Neuronal stem cell (in vitro differentiated cells): ENCODE data around the gene RXFP2.

Experiments
- DNase-seq: peaks from one replicate; pipeline ENCODE4 v3.0.0-alpha.2; 2013; ENCODE audit warnings: low spot score
- H2AFZ ChIP-seq: one replicate; pipeline ENCODE4 v1.6.1; 2013; ENCODE audit warnings: mild to moderate bottlenecking, low read length, inconsistent platforms
- H2AK5ac ChIP-seq: 2 replicates; pipeline ENCODE4 v1.6.1; 2013; ENCODE audit warnings: low read depth, mild to moderate bottlenecking, inconsistent platforms, low read length, moderate library complexity, mixed read lengths
- H2BK120ac ChIP-seq: 2 replicates; pipeline ENCODE4 v1.6.1; 2013; ENCODE audit warnings: low read depth, mild to moderate bottlenecking, inconsistent platforms, low read length, moderate library complexity, mixed read lengths
- H2BK12ac ChIP-seq: one replicate; pipeline ENCODE4 v1.6.1; 2013; ENCODE audit warnings: low read length, inconsistent platforms
- H2BK15ac ChIP-seq: 2 replicates; pipeline ENCODE4 v1.6.1; 2013; ENCODE audit warnings: mild to moderate bottlenecking, low read length, inconsistent platforms, mixed read lengths
- H2BK5ac ChIP-seq: one replicate; pipeline ENCODE4 v1.6.1; 2013; ENCODE audit warnings: inconsistent platforms, mild to moderate bottlenecking, low read length, moderate library complexity
- H3K14ac ChIP-seq: one replicate; pipeline ENCODE4 v1.6.1; 2013; ENCODE audit warnings: low read length, inconsistent platforms
- H3K18ac ChIP-seq: 2 replicates; pipeline ENCODE4 v1.6.1; 2013; ENCODE audit warnings: low read length, inconsistent platforms
- H3K23ac ChIP-seq: 2 replicates; pipeline ENCODE4 v1.6.1; 2013; ENCODE audit warnings: low read depth, mild to moderate bottlenecking, mixed read lengths, low read length, inconsistent platforms; ENCODE audit not compliant: poor library complexity
- H3K27ac ChIP-seq: replicated peaks from 3 replicates; pipeline ENCODE4 v1.5.1; 2013; ENCODE audit warnings: low read length, inconsistent platforms
- H3K27me3 ChIP-seq, 3 experiments: 2 replicates each; pipeline ENCODE4 v1.6.1; 2013; ENCODE audit warnings: low read length in 3 of 3, mild to moderate bottlenecking in 2 of 3, inconsistent platforms in 1 of 3, low read depth in 1 of 3, mixed read lengths in 1 of 3, moderate library complexity in 1 of 3; ENCODE audit not compliant: control insufficient read depth in 3 of 3, insufficient read depth in 3 of 3
- H3K36me3 ChIP-seq, 2 donors: replicated peaks in 1 of 2; 2 replicates each; pipeline ENCODE4 v1.6.1; 2013; ENCODE audit warnings: low read length in 2 of 2; ENCODE audit not compliant: control insufficient read depth in 2 of 2, insufficient read depth in 2 of 2
- H3K4ac ChIP-seq: 2 replicates; pipeline ENCODE4 v1.6.1; 2013; ENCODE audit warnings: inconsistent platforms, mild to moderate bottlenecking, low read length, moderate library complexity
- H3K4me1 ChIP-seq, 2 donors: 1 replicate in 1 of 2; 2 replicates in 1 of 2; pipeline ENCODE4 v1.6.1; 2013; ENCODE audit warnings: low read length in 2 of 2, low read depth in 1 of 2; ENCODE audit not compliant: control insufficient read depth in 2 of 2, insufficient read depth in 1 of 2
- H3K4me2 ChIP-seq: one replicate; pipeline ENCODE4 v1.6.1; 2013; ENCODE audit warnings: mild to moderate bottlenecking, low read length, inconsistent platforms; ENCODE audit not compliant: insufficient read depth, poor library complexity, severe bottlenecking
- H3K4me3 ChIP-seq, 2 donors: 2 replicates each; pipeline ENCODE4 v1.5.1; 2013; ENCODE audit warnings: low read length in 2 of 2, mild to moderate bottlenecking in 2 of 2, inconsistent platforms in 1 of 2, moderate library complexity in 1 of 2
- H3K79me1 ChIP-seq: one replicate; pipeline ENCODE4 v1.6.1; 2013; ENCODE audit warnings: low read depth, mild to moderate bottlenecking, inconsistent platforms, low read length, moderate library complexity
- H3K9ac ChIP-seq: one replicate; pipeline ENCODE4 v1.6.1; 2013; ENCODE audit warnings: mild to moderate bottlenecking, low read depth, low read length, inconsistent platforms; ENCODE audit not compliant: poor library complexity
- H3K9me3 ChIP-seq, 2 donors: replicated peaks in 1 of 2; 2 replicates each; pipeline versions ENCODE3 to v1.6.1; 2013; ENCODE audit warnings: low read length in 2 of 2, mild to moderate bottlenecking in 2 of 2, inconsistent platforms in 1 of 2, low read depth in 1 of 2, mixed read lengths in 1 of 2, moderate library complexity in 1 of 2; ENCODE audit not compliant: control insufficient read depth in 2 of 2, insufficient read depth in 1 of 2
- H4K8ac ChIP-seq: one replicate; pipeline ENCODE4 v1.6.1; 2013; ENCODE audit warnings: low read depth, mild to moderate bottlenecking, inconsistent platforms, low read length, moderate library complexity
- H4K91ac ChIP-seq: one replicate; pipeline ENCODE4 v1.6.1; 2013; ENCODE audit warnings: low read length, low read depth, mild to moderate bottlenecking, inconsistent platforms; ENCODE audit not compliant: poor library complexity
- WGBS, 2 donors: extraction: QIAGEN DNeasy Blood & Tissue Kit; methylation state at CpG; one replicate each; pipeline ENCODE4 v1.1.7; 2013; ENCODE audit warnings: missing lambda C conversion rate in 2 of 2, mixed read lengths in 1 of 2; ENCODE audit not compliant: insufficient read length in 2 of 2, insufficient replicate concordance in 1 of 2; ENCODE audit errors: extremely low coverage in 2 of 2; 5-methylcytosine and 5-hydroxymethylcytosine counted together

RXFP2 gene

DNA sequence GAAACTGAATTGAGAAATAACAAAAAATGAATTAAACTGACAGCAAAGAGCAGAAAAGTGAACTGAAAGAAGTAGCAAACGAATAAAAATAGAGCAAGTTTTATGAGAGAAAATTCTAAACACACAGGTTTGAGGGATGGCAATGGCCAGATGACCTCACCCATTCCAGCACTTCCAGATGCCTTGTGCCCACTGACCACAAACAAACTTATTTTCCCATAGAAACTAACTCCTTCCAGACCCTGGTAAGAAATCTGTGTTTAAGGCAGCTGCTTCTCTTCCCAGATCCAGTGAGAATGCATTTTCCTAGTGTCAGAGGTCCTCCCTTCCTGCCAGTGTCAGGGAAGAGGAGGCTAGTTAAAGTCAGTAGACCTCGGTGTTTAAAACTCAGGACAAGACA lies 51.7 kb downstream of the RXFP2 start:
- Histone ChIP-seq H2BK12ac (no peak overlapping the region), H3K4ac (no peak overlapping the region), H3K9ac (no peak overlapping the region), H3K9me3 (no peaks in the 10 kb centered on the region), H3K27me3 (no peaks in the 10 kb centered on the region), H3K27ac (no peak overlapping the region), H3K4me1 (no peaks in the 10 kb centered on the region), H2BK120ac (no peak overlapping the region), H3K79me1 (no peaks in the 10 kb centered on the region), H2AK5ac (no peak overlapping the region), H4K8ac (no peak overlapping the region), H2BK15ac (no peak overlapping the region), H3K4me3 (no peak overlapping the region), H3K14ac (no peak overlapping the region), H2AFZ (no peak overlapping the region), H3K18ac (no peak overlapping the region), H2BK5ac (no peak overlapping the region), H4K91ac (no peak overlapping the region), H3K23ac (no peak overlapping the region), H3K4me2 (no peak overlapping the region), H3K36me3 (no peaks in the 10 kb centered on the region)
- DNase-seq = no peak
- WGBS, 2 donors = no CpG with 5 or more reads among the region's 2 CpGs

DNA sequence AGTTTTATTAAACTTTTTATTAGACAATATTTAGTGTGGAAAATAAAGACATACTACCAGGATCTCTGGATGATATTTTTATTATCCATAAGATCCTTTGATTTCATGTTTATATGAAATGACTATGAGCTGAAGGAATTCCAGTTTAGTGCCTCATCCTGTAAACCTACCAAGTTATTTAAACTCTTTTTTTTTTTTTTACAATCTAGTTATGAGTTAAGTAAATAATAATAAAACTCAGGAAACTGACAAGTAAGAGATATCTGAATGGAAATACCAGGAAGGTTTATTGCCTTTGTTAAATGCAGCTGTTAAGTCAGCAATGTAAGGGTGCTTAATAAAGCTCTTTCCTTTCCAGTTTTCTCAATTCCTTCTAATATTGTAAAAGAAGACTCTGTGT lies 53.9 kb downstream of the RXFP2 start:
- no peaks in the 10 kb centered on the region for H3K27me3 ChIP-seq
- no peaks in the 10 kb centered on the region for H3K9me3 ChIP-seq
- no peak overlapping the region for H2BK120ac ChIP-seq
- H3K36me3 ChIP-seq = no peaks in the 10 kb centered on the region
- no peak overlapping the region for H2BK5ac ChIP-seq
- no peak overlapping the region for H3K4me3 ChIP-seq
- H3K18ac ChIP-seq = no peak overlapping the region
- H2AK5ac ChIP-seq = no peak overlapping the region
- H3K9ac ChIP-seq = no peak overlapping the region
- H3K27ac ChIP-seq = no peak overlapping the region
- H3K79me1 ChIP-seq = no peaks in the 10 kb centered on the region
- H2AFZ ChIP-seq = no peak overlapping the region
- no peaks in the 10 kb centered on the region for H3K4me1 ChIP-seq
- no peak overlapping the region for H4K91ac ChIP-seq
- no peak overlapping the region for H3K4ac ChIP-seq
- H2BK12ac ChIP-seq = no peak overlapping the region
- H3K4me2 ChIP-seq = no peak overlapping the region
- no peak overlapping the region for H2BK15ac ChIP-seq
- H4K8ac ChIP-seq = no peak overlapping the region
- no peak overlapping the region for H3K14ac ChIP-seq
- DNase-seq = no peak
- no peak overlapping the region for H3K23ac ChIP-seq

DNA sequence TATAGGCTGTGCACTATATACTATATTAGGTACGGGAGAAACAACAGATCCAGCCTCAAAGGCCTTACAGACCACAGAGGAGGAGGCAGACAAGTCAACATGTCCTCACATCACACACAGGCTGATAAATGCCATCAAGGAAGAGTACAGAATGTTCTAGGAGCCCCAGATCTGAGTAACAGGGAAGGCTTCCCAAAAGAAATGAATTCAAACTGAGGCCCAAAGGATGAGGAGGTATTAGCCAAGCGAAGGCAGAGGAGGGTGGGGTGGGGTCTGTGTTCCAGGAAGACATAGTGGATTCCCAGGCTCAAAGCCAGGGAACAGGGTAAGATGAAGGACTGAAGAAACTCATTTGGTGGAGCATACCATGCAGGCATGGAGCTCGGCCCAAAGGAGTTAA lies 55.1 kb downstream of the RXFP2 start:
- DNase-seq = no peak
- Histone ChIP-seq H3K18ac (no peak overlapping the region), H3K27me3 (no peaks in the 10 kb centered on the region), H2BK5ac (no peak overlapping the region), H3K14ac (no peak overlapping the region), H3K9ac (no peak overlapping the region), H3K23ac (no peak overlapping the region), H2AFZ (no peak overlapping the region), H3K36me3 (no peaks in the 10 kb centered on the region), H3K9me3 (no peaks in the 10 kb centered on the region), H2BK120ac (no peak overlapping the region), H2BK15ac (no peak overlapping the region), H3K79me1 (no peaks in the 10 kb centered on the region), H3K27ac (no peak overlapping the region), H3K4me2 (no peak overlapping the region), H3K4me1 (no peaks in the 10 kb centered on the region), H4K91ac (no peak overlapping the region), H2BK12ac (no peak overlapping the region), H2AK5ac (no peak overlapping the region), H4K8ac (no peak overlapping the region), H3K4me3 (no peak overlapping the region), H3K4ac (no peak overlapping the region)
- WGBS, 2 donors = no CpG with 5 or more reads among the region's 3 CpGs

DNA sequence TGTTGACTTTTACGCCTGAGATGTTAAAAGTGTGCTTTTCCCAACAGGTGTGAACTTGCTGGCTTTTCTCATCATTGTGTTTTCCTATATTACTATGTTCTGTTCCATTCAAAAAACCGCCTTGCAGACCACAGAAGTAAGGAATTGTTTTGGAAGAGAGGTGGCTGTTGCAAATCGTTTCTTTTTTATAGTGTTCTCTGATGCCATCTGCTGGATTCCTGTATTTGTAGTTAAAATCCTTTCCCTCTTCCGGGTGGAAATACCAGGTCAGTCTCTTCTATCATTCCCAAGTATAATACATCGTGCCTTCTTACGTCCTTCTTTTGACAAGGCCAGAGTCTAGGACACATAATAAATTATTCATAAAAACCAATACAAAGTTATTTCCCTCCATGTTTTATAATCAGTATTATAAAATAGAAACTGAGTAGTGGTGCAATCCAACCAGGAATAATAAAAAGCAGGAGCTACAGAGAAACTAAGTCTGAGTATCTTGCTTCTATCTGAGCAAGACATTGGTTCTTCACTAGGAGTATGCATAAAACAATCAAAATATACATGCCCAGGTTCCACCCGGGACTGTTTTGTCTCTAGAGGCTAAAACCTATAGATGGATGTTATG lies 57.9 kb downstream of the RXFP2 start:
- Histone ChIP-seq H3K4me2 (no peak overlapping the region), H2BK15ac (no peak overlapping the region), H3K9ac (no peak overlapping the region), H3K4me1 (no peaks in the 10 kb centered on the region), H4K91ac (no peak overlapping the region), H2AK5ac (no peak overlapping the region), H3K27me3 (no peaks in the 10 kb centered on the region), H3K23ac (no peak overlapping the region), H3K9me3 (no peaks in the 10 kb centered on the region), H2BK5ac (no peak overlapping the region), H3K27ac (no peak overlapping the region), H2BK12ac (no peak overlapping the region), H3K14ac (no peak overlapping the region), H3K36me3 (no peaks in the 10 kb centered on the region), H3K4ac (no peak overlapping the region), H4K8ac (no peak overlapping the region), H3K18ac (no peak overlapping the region), H2AFZ (no peak overlapping the region), H3K79me1 (no peaks in the 10 kb centered on the region), H3K4me3 (no peak overlapping the region), H2BK120ac (no peak overlapping the region)
- DNase-seq = peak; percentile 4
- WGBS, 2 donors = no CpG with 5 or more reads among the region's 7 CpGs
